HG03432 (cell line): Measurements from ENCODE around the gene XRCC1.

Source experiments
- ATAC-seq: cut with Tn5 transposase; IDR thresholded peaks from one replicate; pipeline ENCODE4 v1.9.1; 2021; ENCODE audit warnings: mild to moderate bottlenecking, moderate library complexity; ENCODE audit not compliant: unreplicated experiment

XRCC1 gene

GRCh38 chr19:43546581-43546980, 28.7 kb downstream of the XRCC1 start:
- ATAC-seq = no peak

GRCh38 chr19:43545981-43546380, 29.3 kb downstream of the XRCC1 start:
- no peak for ATAC-seq

DNA sequence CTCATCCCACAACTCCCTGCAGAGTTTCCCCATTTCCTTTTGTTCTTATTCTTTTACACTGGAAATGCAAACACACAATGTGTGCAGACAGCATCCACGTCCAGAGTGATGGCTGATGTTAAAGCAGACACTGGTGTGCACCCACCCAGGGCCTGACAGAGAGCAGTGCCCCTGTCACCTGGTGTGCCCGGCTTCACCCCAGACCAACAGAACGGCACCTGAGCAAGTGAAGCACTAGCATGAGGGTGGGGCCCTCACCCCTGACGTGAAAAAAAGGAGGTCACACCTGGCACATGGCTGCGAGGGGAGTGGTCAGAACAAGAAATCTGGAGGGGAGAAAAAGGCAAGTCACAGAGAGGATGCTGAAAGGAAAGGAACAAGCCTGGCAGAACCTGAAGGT, 30.1 kb downstream of the XRCC1 start:
- no peak for ATAC-seq

DNA sequence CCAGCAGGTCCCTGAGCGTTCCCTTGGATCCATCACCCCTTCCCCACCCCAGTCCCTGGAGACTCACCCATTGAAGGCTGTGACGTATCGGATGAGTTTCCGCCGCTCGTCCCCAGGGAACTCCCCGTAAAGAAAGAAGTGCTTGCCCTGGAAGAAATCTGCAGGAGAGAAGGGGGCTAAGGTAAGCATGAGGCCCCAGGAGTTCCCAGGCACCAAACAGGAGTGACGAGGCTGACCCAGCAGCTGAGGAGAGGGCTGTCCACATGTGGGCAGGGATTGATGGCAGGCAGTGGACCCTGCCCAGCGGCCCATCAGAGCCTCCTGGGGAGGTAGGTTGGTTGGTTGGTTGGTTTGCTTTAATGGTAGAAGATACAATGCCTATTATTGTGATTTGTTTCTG, 31.2 kb downstream of the XRCC1 start:
- no peak for ATAC-seq

DNA sequence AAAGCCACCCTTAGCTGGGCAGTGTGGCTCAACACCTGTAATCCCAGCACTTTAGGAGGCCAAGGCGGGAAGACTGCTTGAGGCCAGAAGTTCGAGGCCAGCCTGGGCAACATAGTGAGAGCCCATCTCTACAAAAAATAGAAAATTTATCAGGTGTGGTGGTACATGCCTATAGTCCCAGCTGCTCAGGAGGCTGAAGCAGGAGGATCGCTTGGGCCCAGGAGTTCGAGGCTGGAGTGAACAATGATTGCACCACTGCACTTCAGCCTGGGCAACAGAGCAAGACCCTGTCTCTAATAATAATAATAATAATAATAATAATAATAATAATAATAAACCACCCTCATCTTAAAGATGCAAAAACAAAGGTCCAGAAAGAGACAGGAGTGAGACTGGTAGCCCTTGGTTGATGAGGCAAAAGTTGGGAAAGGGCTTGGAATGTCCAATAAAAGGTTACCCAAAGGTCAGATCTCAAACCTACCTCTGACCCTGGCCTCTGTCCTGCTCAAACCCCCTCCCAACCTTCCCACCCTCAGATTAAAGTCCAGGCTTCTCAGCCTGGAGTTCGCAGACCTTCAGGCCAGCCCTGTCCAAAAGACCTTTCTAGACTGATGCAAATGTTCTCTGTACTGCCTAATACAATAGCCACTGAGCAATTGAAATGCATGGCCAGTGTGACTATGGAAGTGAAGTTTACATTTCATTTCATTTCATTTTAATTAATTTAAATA, 33.2 kb downstream of the XRCC1 start:
- ATAC-seq = no peak

DNA sequence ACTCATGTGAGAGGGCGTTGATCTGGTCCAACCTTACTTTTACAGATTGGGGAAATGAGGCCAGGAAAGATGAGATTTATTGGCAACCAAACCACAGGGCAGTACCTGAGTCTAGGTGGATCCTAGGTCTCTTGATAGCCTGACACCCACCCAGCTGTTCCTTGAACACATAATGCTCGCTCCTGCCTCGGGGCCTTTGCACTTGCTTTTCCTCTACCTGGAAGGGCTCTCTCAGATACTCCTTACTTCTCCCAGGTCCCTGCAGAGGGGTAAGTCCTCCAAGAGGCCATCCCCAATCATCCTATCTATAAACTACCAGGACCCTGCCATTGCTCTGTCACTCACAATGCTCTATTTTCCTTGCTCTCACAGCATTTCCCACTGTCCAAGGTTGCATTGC, 34.9 kb downstream of the XRCC1 start:
- no peak for ATAC-seq

GRCh38 chr19:43538922-43539321, 36.4 kb downstream of the XRCC1 start:
- ATAC-seq = no peak

DNA sequence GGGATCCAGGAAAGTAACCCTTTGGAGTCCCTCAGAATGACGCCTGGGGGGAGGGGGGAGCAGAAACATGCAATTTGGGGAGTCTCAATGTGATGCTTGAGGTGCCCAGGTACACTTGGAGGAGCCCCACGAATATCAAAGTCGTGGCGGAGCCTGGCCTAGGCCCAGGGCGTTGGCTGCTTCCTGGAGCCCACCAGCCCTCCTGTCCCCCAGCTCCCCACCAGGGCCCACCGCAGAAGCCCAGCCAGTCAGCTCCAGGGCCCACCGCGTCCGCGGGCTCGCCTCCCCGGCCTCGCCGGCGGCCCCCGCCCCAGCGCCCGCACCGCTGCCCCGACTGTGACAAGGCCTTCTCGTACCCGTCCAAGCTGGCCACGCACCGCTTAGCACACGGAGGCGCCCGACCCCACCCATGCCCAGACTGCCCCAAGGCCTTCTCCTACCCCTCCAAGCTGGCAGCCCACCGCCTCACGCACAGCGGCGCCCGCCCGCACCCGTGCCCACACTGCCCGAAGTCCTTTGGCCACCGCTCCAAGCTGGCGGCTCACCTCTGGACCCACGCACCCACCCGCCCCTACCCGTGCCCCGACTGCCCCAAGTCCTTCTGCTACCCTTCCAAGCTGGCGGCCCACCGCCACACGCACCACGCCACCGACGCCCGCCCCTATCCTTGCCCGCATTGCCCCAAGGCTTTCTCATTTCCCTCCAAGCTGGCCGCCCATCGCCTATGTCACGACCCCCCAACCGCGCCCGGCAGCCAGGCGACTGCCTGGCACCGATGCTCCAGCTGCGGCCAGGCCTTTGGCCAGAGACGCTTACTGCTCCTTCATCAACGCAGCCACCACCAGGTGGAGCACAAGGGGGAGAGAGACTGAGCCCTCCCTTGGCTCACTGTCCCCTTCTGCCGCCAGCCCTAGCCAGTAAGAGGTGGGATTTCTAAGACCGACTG, 40.2 kb downstream of the XRCC1 start:
- ATAC-seq = no peak

GRCh38 chr19:43534305-43534815, 41.0 kb downstream of the XRCC1 start:
- ATAC-seq = no peak

- ATAC-seq = peak; percentile 63
Observed at GRCh38 chr19:43533546-43534304, 41.6 kb downstream of the XRCC1 start.

- ATAC-seq = peak; percentile 62
Observed at GRCh38 chr19:43532962-43533545, 42.3 kb downstream of the XRCC1 start, which contains the start of gene ZNF575. Gene ZNF575, plus strand, starts transcription at chr19:43533188. Its CDS starts 1,235 bp downstream, at chr19:43534423.

DNA sequence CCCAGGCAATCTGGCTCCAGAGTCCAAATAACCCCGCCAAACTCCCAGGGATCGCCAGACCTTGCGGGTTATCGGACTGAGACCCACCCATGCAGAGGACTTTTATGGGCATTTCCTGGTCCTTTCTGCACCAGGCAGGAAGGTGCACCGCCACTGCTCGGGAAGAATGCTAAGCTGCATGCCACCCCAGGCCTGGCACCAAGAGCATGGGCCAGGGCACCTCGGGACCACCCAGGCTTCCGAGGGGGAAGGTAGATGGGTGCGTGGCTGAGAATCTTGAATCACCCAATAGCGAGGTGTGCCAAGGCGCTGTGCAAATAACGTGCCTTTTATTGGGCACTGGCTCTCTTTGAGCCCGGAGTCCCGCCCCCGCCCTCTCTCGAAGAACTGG, 42.8 kb downstream of the XRCC1 start:
- ATAC-seq = peak; percentile 26

- ATAC-seq = no peak
Observed at GRCh38 chr19:43527860-43528622, 47.3 kb downstream of the XRCC1 start.

- ATAC-seq = peak; percentile 83
Observed at GRCh38 chr19:43526884-43527859, 48.2 kb downstream of the XRCC1 start, which contains the start of gene ETHE1. Gene ETHE1, minus strand, starts transcription at chr19:43527201. Its CDS starts 24 bp downstream, at chr19:43527177.

GRCh38 chr19:43525836-43526771, 49.2 kb downstream of the XRCC1 start:
- no peak for ATAC-seq

- ATAC-seq = peak; percentile 33
Observed at GRCh38 chr19:43524922-43525835, 50.1 kb downstream of the XRCC1 start.
